ENCODE results near the gene SERPINA3.

GRCh38 chr14:94624537-94625352 lies 12.6 kb downstream of the SERPINA3 start:
- TF ChIP-seq CTCF (IDR thresholded peaks at IDR 0.05) (no peak), POLR2AphosphoS5 (IDR thresholded peaks at IDR 0.05) (no peak), EP300 (IDR thresholded peaks at IDR 0.05) (no peak)

All from suprapubic skin (tissue), 4 donors.